HG03571 (cell line): Measurements from ENCODE around the gene SUMO4.

Experiments
- ATAC-seq: cut with Tn5 transposase; IDR thresholded peaks from one replicate; pipeline ENCODE4 v1.9.1; 2021; ENCODE audit not compliant: unreplicated experiment

SUMO4 gene

GRCh38 chr6:149389509-149390297, 10.4 kb upstream of the SUMO4 start:
- no peak for ATAC-seq

- no peak for ATAC-seq
Measured at GRCh38 chr6:149392093-149392492, 8.0 kb upstream of the SUMO4 start.

GRCh38 chr6:149392535-149392934, 7.5 kb upstream of the SUMO4 start:
- no peak for ATAC-seq

- ATAC-seq = no peak
Measured at GRCh38 chr6:149393002-149393679, 6.9 kb upstream of the SUMO4 start.

- no peak for ATAC-seq
Measured at GRCh38 chr6:149395185-149395584, 4.9 kb upstream of the SUMO4 start.

GRCh38 chr6:149397384-149397783, 2.7 kb upstream of the SUMO4 start:
- ATAC-seq = no peak

- no peak for ATAC-seq
Measured at GRCh38 chr6:149403534-149403933, 3.5 kb downstream of the SUMO4 start.

GRCh38 chr6:149405823-149406765, 6.0 kb downstream of the SUMO4 start:
- no peak for ATAC-seq

GRCh38 chr6:149409617-149410016, 9.6 kb downstream of the SUMO4 start:
- no peak for ATAC-seq

GRCh38 chr6:149410557-149410956, 10.5 kb downstream of the SUMO4 start:
- ATAC-seq = no peak

- no peak for ATAC-seq
Measured at GRCh38 chr6:149414009-149414408, 13.9 kb downstream of the SUMO4 start.

GRCh38 chr6:149414821-149415220, 14.8 kb downstream of the SUMO4 start:
- ATAC-seq = no peak

- ATAC-seq = no peak
Measured at GRCh38 chr6:149419696-149420404, 19.8 kb downstream of the SUMO4 start.

- no peak for ATAC-seq
Measured at GRCh38 chr6:149421132-149421531, 21.1 kb downstream of the SUMO4 start.

GRCh38 chr6:149422581-149422980, 22.5 kb downstream of the SUMO4 start:
- no peak for ATAC-seq

- ATAC-seq = no peak
Measured at GRCh38 chr6:149423964-149424440, 23.9 kb downstream of the SUMO4 start.

GRCh38 chr6:149425224-149425623, 25.2 kb downstream of the SUMO4 start:
- ATAC-seq = no peak

- no peak for ATAC-seq
Measured at GRCh38 chr6:149425754-149426153, 25.7 kb downstream of the SUMO4 start.

- no peak for ATAC-seq
Measured at GRCh38 chr6:149428606-149429005, 28.5 kb downstream of the SUMO4 start.
